GM23248 (cell line): Measurements from ENCODE around the gene NUP153.

ENCODE experiments used
- EZH2 ChIP-seq: fragments of 200-600 bp; sonication (generic); IDR thresholded peaks from 2 replicates; pipeline ENCODE4 v1.6.1; 2018; ENCODE audit warnings: antibody characterized with exemption, mild to moderate bottlenecking; ENCODE audit not compliant: insufficient read depth, poor library complexity, severe bottlenecking
- EZH2phosphoT487 ChIP-seq: fragments of 200-600 bp; sonication (generic); IDR thresholded peaks from 2 replicates; pipeline ENCODE4 v1.6.1; 2018; ENCODE audit warnings: antibody characterized with exemption, moderate library complexity, mild to moderate bottlenecking, low read depth; ENCODE audit not compliant: insufficient read depth

GRCh38 chr6:17583811-17584210, 122.9 kb downstream of the NUP153 start:
- TF ChIP-seq EZH2, result no peak
- no peak for TF ChIP-seq EZH2phosphoT487
